GF-D8 (cell line): ENCODE measurements around the gene TLDC2.
A peak's percentile ranks its signal among the peaks of the same experiment; 100 is the strongest.

Experiments used
- DNase-seq: peaks from one replicate; lab custom pipeline; 2025; lab: John Stamatoyannopoulos, UW

The TLDC2 gene

DNA sequence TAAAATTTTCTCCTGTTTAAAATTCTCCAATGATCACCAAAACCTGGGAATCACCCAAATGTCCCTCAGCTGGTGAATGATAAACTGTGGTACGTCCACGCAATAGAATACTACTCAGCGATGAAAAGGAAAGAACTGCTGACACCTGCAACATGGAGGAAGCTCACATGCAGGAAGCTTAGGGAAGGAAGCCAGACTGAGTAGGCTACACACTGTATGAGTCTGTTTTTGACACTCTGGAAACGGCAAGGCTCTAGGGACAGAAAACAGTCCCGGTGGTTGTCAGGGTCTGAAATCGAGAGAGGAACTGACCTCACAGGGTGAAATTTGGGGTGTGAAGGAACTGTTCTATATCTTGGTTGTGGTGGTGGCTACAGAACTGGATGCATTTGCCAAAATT lies 25.2 kb upstream of the TLDC2 start:
- no peak for DNase-seq

- DNase-seq: no peak
Measured at GRCh38 chr20:36851490-36851889, 24.4 kb upstream of the TLDC2 start.

GRCh38 chr20:36852187-36852586 lies 23.8 kb upstream of the TLDC2 start:
- no peak for DNase-seq

DNA sequence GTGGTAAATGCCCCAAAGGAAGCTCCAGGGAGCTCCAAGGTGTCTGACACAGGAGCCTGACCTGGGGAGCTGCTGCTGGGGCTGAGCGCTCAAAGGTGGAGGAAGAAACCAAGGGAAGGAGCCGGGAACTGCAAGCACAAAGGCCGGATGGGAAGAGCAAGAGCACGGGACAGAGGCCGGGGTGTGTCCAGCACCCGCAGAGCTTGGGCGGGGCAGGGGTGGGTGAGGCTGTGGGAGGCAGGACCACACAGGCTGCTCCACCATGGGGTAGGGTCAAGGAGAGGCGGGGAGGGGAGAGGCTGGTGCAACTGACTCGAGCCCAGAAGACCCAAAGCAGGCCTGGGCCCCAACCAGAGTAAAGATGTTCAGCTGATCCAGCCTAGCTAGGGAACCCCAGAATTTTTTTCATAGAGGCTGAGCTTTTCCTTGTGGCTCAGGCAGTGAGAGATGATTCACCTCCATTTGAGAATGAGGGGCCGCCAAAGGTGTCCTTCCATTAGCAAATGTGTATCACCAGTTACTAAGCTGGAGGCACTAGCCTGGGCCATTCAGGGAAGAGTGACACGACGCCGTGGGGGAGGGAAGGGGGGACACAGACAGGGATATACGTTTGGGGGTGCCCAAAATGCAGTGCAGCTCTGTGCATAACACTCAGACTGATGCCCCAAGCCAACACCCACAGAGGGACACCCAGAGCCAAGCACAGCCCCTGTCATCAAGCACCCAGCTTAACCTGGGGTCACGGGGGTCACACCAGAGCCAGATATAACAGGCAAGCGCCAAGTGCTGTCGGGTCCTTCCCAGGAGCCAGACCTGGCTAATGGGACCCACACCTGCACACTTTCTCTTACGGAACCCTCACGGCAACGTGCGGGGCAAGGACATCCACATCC lies 21.3 kb upstream of the TLDC2 start:
- no peak for DNase-seq

- DNase-seq: no peak
Measured at GRCh38 chr20:36855241-36855657, 20.7 kb upstream of the TLDC2 start.

GRCh38 chr20:36856195-36856594 lies 19.7 kb upstream of the TLDC2 start:
- DNase-seq: no peak

- peak; percentile 18 for DNase-seq
Measured at GRCh38 chr20:36856691-36857635, 19.0 kb upstream of the TLDC2 start.

- no peak for DNase-seq
Measured at GRCh38 chr20:36859282-36859555, 16.7 kb upstream of the TLDC2 start.

- DNase-seq: no peak
Measured at GRCh38 chr20:36859700-36860330, 16.1 kb upstream of the TLDC2 start.

DNA sequence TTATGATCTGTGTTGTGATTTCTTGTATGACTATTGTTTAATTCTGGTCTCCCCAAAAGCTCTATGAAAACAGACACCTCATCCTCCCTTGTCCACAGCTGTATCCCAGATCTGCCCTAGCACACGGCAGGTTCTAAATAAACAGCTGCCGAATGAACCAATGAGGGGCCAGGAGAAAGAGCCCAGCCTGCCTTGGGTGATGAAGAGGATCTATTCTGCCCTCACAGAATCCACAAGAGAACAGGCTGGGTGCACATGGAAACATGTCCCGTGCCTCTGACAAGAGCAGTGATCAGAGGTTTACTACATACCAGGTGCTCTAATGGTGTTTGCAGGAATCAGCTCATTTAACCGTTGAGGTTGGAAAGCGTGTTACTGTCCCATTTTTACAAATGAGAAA lies 15.6 kb upstream of the TLDC2 start:
- DNase-seq: no peak

DNA sequence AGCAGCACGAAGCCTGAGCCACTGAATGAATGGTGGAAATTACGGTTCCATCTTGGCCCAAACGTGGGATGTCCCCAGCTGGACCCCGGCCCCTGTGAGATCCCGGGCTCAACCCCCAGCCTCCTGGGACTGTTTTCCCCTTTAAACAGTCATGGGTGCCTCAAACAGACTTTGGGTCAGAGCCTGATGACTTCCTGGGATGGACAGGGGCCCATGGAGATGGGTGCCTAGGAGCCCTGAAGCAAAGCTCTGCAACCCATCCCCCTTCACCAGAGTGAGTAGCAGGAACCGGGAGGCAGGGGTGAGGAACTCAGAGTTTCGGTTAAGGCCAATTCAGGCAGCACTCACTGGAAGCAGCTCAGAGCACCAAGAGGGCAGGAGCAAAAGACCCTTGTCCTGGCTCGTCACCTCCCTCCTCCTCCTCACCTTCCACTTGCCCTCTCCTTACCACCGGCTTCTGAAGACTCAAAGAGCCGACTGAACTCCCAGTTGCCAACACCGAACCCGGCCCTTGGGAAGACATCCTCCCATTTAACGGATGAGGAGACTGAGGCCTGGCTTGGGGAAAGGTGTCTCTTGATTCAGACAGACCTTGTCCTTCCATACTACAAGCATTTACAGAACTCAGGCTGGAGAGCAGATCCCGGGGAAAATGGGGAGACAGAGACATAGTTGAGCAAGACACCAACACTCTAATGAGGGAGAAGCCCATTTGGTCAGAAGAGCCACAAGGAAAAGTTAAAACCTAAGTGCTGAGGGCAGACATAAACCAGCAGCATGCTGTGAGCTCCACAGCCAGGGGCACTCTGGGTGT lies 14.9 kb upstream of the TLDC2 start:
- no peak for DNase-seq

GRCh38 chr20:36861625-36861874 lies 14.4 kb upstream of the TLDC2 start:
- no peak for DNase-seq

DNA sequence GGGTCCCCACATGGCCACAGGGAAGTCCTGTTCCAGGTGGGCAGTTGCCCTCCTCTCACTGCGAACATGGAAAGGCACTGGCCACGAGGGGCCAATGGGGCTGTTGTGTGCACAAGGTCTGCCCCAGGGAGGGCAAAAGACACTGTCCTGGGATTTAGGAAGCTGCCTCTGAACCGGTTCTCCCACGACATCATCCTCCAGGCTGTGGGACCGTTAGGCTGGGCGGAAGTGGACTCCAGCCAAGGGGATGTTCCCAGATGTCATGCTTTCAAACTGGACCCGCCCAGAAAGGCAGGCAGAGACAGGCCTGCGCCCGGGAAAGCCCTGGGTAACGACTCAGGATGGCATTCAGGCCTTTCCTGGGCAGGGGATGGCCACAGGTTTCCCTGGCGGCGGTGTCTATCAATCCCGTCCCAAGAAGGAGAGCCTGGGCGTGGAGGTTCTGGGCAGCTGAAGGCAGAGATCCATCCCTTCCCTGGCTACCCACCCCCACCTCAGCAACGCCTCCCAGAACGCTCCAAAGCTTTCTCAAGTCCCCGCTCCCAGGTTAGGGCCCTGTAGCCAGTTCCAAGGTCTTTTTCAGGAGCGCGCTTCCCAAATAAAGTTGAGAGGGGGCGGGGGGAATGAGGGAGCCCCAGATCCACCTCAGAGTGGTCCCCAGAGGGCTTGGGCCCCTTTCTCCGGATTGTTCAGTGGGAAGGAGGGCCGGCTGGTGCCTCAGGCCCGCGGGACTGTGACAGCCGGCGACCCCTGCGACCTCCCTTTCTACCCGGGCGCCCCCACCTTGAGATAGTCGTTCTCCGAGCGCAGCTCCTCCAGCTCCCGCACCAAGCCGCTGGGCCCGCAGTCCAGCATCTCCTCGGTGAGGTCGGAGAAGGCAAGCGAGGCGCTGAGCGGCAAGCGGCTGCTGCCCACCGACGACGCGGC lies 13.8 kb upstream of the TLDC2 start:
- no peak for DNase-seq

GRCh38 chr20:36862857-36863668 lies 12.9 kb upstream of the TLDC2 start:
- no peak for DNase-seq

DNA sequence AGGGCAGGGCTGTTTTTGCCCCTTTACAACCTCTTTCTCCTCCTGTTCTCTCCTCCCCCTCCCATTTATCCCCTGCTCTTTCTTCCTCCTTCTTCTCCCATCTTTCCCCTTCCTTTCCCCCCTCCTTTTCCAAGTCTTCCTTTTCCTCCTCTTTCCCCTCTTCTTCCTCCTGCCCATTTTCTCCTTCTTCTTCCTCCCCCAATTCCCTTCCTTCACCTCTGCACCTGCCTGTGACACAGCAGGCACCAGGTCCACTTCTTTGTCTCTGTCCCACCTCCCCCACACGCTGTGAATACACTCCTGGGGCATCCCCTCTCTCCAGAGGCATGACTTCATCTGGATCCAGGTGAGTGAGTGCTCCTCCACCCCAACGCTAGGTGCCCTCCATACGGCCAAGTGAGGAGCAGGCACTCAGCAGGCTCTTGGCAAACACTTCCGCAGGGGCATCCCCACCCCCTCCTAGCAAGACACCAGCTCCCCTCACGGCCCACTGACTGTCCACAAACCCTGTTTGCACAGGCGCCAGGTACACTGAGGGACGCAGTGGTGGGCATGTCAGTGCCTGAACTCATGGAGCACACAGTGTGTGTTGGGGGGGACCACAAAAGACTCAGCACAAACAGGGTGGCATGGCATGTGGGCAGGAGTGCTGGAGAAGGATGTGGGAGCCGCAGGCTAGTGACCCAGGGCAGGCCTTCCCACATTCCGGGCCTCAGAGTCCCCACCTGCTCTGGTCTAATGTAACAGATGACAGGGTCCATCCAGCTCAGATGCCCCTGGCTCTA lies 10.7 kb upstream of the TLDC2 start:
- DNase-seq: no peak

- DNase-seq: no peak
Measured at GRCh38 chr20:36865861-36866149, 10.1 kb upstream of the TLDC2 start.

DNA sequence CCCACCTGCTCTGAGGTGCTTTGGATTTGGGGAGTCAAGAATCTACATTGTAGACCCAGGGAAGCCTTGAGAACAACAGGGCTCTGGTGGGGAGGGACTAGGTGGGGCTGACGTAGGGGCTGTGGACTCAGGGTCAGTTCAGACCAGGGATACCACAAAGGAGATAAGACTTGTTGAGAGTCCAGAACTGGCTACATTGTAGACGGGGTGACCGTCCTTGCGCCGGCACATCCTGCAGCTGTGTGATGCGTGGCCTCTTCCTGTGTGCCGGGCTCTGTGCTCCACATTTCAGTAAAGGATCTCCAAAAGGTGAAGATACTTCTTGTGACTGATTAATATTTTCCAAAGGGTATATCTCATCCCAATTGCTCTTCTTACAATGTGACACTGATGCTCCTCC lies 9.8 kb upstream of the TLDC2 start:
- DNase-seq: no peak

DNA sequence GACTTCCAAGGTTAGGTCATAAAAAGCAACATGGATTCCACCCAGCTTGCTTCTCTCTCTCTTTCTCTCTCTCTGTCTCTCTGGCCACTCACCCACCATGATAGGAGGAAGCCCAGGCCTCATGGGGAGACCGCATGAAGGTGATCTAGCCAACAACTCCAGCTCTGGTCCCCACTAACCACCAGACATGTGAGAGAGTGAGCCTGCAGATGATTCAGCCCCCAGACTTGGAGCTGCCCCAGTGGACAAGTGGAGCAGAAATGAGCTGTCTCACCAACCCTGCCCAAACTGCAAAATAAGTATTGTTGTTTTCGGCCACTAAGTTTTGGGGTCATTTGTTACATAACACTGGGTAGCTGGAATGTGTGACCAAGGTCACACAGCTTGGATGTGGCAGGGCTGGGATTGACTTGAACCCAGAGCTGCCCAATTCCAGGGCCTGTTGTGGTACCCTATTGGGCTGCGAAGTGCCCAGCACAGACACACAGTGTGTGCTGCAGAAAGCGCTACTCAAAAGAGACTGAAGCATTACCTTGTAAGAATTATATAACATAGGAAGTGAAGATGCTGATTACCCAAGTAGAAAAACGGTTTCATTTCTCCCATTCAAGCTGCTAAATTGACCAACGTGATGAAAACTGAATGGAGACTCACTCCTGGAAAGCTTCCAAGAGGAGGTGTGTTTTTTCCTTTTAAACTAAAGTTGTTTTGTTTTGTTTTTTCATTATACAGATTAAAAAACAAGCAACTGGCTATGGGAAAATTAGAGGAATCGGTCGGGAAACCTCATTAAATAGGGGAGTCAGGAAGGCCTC lies 9.1 kb upstream of the TLDC2 start:
- DNase-seq: no peak
